ENCODE data around the gene PSEN1. TPM values are rescaled to one million over a fixed set of nuclear protein-coding genes. Genes with fewer than 3 reads are reported as not detected.

Gene PSEN1
- total RNA-seq, 4 donors from 2014 or later, result 101 to 221 (median 135) TPM

GRCh38 chr14:73259837-73260236 is 123.5 kb downstream of the PSEN1 start:
- Histone ChIP-seq H3K4me3 (no peak overlapping the region), H3K4me1 (no peaks in the 10 kb centered on the region), H3K9me3 (no peaks in the 10 kb centered on the region), H3K27me3 (no peaks in the 10 kb centered on the region), H3K27ac (no peak overlapping the region), H3K36me3 (no peaks in the 10 kb centered on the region)
- TF ChIP-seq POLR2AphosphoS5 (IDR thresholded peaks at IDR 0.05) (no peak), EP300 (IDR thresholded peaks at IDR 0.05; ENCODE audit: low read depth) (no peak), CTCF (IDR thresholded peaks at IDR 0.05) (no peak), POLR2A (IDR thresholded peaks at IDR 0.05) (no peak)
- DNase-seq, result no peak
- WGBS, 2 donors (ENCODE audit: low coverage in 1 of 2), result 67 to 76% methylated on average over 1 to 9 of the region's 9 CpGs
- in situ Hi-C loops (cut with MboI; ENCODE audit: low pct_ligation_motif_present in 1 of 4, low pct_unique_long_range_greater_than_20kb in 1 of 4, low sequenced_read_pairs in 3 of 4), result no loop called here
- intact Hi-C loops (cut with DNase I; ENCODE audit: low total_unique reads), result no loop called here

- no peaks in the 10 kb centered on the region for H3K36me3 ChIP-seq
- H3K4me3 ChIP-seq, result no peak overlapping the region
- no peak overlapping the region for H3K27ac ChIP-seq
- no peak for TF ChIP-seq CTCF (IDR thresholded peaks at IDR 0.05)
- H3K9me3 ChIP-seq, result no peaks in the 10 kb centered on the region
- intact Hi-C loops (cut with DNase I; ENCODE audit: low total_unique reads), result no loop called here
- H3K4me1 ChIP-seq, result no peaks in the 10 kb centered on the region
- WGBS, 2 donors (ENCODE audit: low coverage in 1 of 2), result 79% methylated on average over 11 of the region's 11 CpGs; no CpG with 5 or more reads in 1 of the 2 donors
- in situ Hi-C loops (cut with MboI; ENCODE audit: low pct_ligation_motif_present in 1 of 4, low pct_unique_long_range_greater_than_20kb in 1 of 4, low sequenced_read_pairs in 3 of 4), result no loop called here
- no peaks in the 10 kb centered on the region for H3K27me3 ChIP-seq
- DNase-seq, result no peak
Measured at GRCh38 chr14:73260574-73260973, 124.3 kb downstream of the PSEN1 start.

- no peaks in the 10 kb centered on the region for H3K4me1 ChIP-seq
- no peak overlapping the region for H3K27ac ChIP-seq
- WGBS, 2 donors (ENCODE audit: low coverage in 1 of 2), result 73 to 80% methylated on average over 1 to 3 of the region's 6 CpGs
- H3K27me3 ChIP-seq, result no peaks in the 10 kb centered on the region
- H3K36me3 ChIP-seq, result no peaks in the 10 kb centered on the region
- no peak overlapping the region for H3K4me3 ChIP-seq
- no peak for DNase-seq
- H3K9me3 ChIP-seq, result no peaks in the 10 kb centered on the region
- in situ Hi-C loops (cut with MboI; ENCODE audit: low pct_ligation_motif_present in 1 of 4, low pct_unique_long_range_greater_than_20kb in 1 of 4, low sequenced_read_pairs in 3 of 4) (no loop called here), intact Hi-C loops (cut with DNase I; ENCODE audit: low total_unique reads) (no loop called here)
- TF ChIP-seq POLR2A (IDR thresholded peaks at IDR 0.05) (no peak), POLR2AphosphoS5 (IDR thresholded peaks at IDR 0.05) (no peak), EP300 (IDR thresholded peaks at IDR 0.05; ENCODE audit: low read depth) (no peak), CTCF (IDR thresholded peaks at IDR 0.05) (no peak)
Measured at GRCh38 chr14:73261075-73261474, 124.8 kb downstream of the PSEN1 start.

DNA sequence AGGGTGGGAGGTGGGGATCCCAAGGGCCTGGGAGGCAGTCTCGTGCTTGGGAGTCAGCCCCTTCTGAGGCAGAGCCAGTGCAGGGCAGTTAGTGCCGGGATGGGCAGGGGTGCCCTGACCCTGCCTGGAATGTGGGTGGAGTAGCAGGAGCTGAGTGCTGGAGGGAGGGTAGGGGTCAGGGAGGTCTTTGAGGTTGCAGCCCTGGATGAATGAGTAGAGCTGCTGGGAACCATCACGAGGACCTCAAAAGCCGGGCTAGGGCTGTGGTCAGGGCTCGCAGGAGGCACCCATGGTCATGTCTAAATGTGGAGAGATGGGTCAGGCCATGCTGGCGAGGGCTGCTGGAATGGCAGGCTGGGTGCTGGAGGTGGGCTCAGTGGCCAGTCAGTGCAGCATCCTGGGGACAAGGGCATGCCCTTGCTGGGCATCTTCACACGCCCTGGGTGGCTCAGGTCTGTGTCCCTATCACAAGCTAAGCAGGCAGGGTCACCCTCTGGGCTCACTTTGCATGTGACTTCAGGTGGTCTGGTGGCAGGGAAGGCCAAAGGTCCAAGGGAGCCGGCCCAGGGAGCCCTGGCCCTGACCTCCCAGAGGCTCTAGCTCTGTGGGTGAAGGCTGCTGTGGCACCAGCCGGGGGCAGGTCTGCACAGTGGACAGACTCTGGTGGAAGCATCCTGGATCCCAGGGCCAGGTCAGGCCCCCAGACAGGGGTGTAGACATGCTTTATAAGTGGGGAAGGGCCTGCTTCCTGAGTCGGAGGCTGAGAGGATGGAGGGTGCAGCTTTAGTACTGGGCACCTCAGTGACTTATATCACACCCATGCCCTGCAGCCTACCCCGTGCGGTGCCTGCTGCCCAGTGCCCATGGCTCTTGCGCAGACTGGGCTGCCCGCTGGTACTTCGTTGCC is 125.5 kb downstream of the PSEN1 start:
- Histone ChIP-seq H3K9me3 (no peaks in the 10 kb centered on the region), H3K36me3 (no peaks in the 10 kb centered on the region), H3K4me1 (no peaks in the 10 kb centered on the region), H3K27me3 (no peaks in the 10 kb centered on the region), H3K27ac (no peak overlapping the region), H3K4me3 (no peak overlapping the region)
- 93 to 100% methylated on average over 1 to 12 of the region's 15 CpGs for WGBS, 2 donors (ENCODE audit: low coverage in 1 of 2)
- in situ Hi-C loops (cut with MboI; ENCODE audit: low pct_ligation_motif_present in 1 of 4, low pct_unique_long_range_greater_than_20kb in 1 of 4, low sequenced_read_pairs in 3 of 4) (no loop called here), intact Hi-C loops (cut with DNase I; ENCODE audit: low total_unique reads) (no loop called here)
- TF ChIP-seq CTCF (IDR thresholded peaks at IDR 0.05) (no peak), EP300 (IDR thresholded peaks at IDR 0.05; ENCODE audit: low read depth) (no peak), POLR2AphosphoS5 (IDR thresholded peaks at IDR 0.05) (no peak), POLR2A (IDR thresholded peaks at IDR 0.05) (no peak)
- DNase-seq, result no peak

All from transverse colon (tissue), 4 donors.